CD14-positive monocyte (primary cell): ENCODE data around the gene DGCR2. TPM values are rescaled to one million over a fixed set of nuclear protein-coding genes. Genes with fewer than 3 reads are reported as not detected.

Experiments
- DNase-seq, 3 donors: peaks; one replicate each; pipeline ENCODE4 v3.0.0-alpha.2; 2011 to 2022
- H2AFZ ChIP-seq: 2 replicates; pipeline ENCODE4 v1.6.0; 2012; ENCODE audit warnings: mild to moderate bottlenecking, low read depth, low read length, inconsistent platforms; ENCODE audit not compliant: insufficient read depth, poor library complexity, severe bottlenecking
- H3K27ac ChIP-seq, 2 donors: 1 replicate in 1 of 2; 2 replicates in 1 of 2; pipeline ENCODE4 v1.5.1; 2012 to 2013; ENCODE audit warnings: low read length in 2 of 2, control low read depth in 1 of 2, inconsistent platforms in 1 of 2, low read depth in 1 of 2, mild to moderate bottlenecking in 1 of 2
- H3K27me3 ChIP-seq, 2 donors: one replicate each; pipeline versions ENCODE4 v1.6.0 to v1.6.1; 2011 to 2013; ENCODE audit warnings: low read length in 2 of 2; ENCODE audit not compliant: control insufficient read depth in 2 of 2, insufficient read depth in 2 of 2
- H3K36me3 ChIP-seq, 2 donors: replicated peaks in 1 of 2; 1 replicate in 1 of 2; 2 replicates in 1 of 2; pipeline versions ENCODE4 v1.5.1 to v1.6.1; 2012 to 2013; ENCODE audit warnings: low read length in 2 of 2, control low read depth in 1 of 2, inconsistent platforms in 1 of 2, mild to moderate bottlenecking in 1 of 2; ENCODE audit not compliant: insufficient read depth in 2 of 2, control insufficient read depth in 1 of 2
- H3K4me1 ChIP-seq, 2 donors: 1 replicate in 1 of 2; 2 replicates in 1 of 2; pipeline versions ENCODE4 v1.5.1 to v1.6.1; 2012 to 2013; ENCODE audit warnings: low read length in 2 of 2, control low read depth in 1 of 2, inconsistent platforms in 1 of 2, mild to moderate bottlenecking in 1 of 2, moderate library complexity in 1 of 2; ENCODE audit not compliant: insufficient read depth in 2 of 2, control insufficient read depth in 1 of 2
- H3K4me2 ChIP-seq: replicated peaks from 2 replicates; pipeline ENCODE3; 2012; ENCODE audit warnings: low read length, moderate library complexity, mild to moderate bottlenecking; ENCODE audit not compliant: poor library complexity, severe bottlenecking; ENCODE audit errors: extremely low read depth
- H3K4me3 ChIP-seq, 3 experiments: fragments of 200-600 bp in 1 of 3; sonication (generic) in 1 of 3; replicated peaks in 1 of 3; 1 replicate in 2 of 3; 2 replicates in 1 of 3; pipeline ENCODE4 v1.5.1; 2011 to 2013; ENCODE audit warnings: low read length in 3 of 3, mild to moderate bottlenecking in 3 of 3, control low read depth in 2 of 3, low read depth in 2 of 3, inconsistent platforms in 1 of 3, moderate library complexity in 1 of 3
- H3K79me2 ChIP-seq: 2 replicates; pipeline ENCODE4 v1.6.0; 2012; ENCODE audit warnings: mild to moderate bottlenecking, control low read depth, inconsistent platforms, low read length, moderate library complexity; ENCODE audit not compliant: insufficient read depth
- H3K9ac ChIP-seq: 2 replicates; pipeline ENCODE4 v1.6.0; 2017; ENCODE audit warnings: low read length, mild to moderate bottlenecking; ENCODE audit not compliant: insufficient read depth, poor library complexity, severe bottlenecking
- H3K9me3 ChIP-seq, 2 donors: replicated peaks in 1 of 2; 1 replicate in 1 of 2; 2 replicates in 1 of 2; pipeline versions ENCODE4 v1.5.1 to v1.6.1; 2012 to 2013; ENCODE audit warnings: low read length in 2 of 2, control low read depth in 1 of 2; ENCODE audit not compliant: control insufficient read depth in 1 of 2, insufficient read depth in 1 of 2
- H4K20me1 ChIP-seq: 2 replicates; pipeline ENCODE4 v1.6.0; 2012; ENCODE audit warnings: mild to moderate bottlenecking, low read length, control low read depth, moderate library complexity; ENCODE audit not compliant: insufficient read depth
- H3K27ac Mint-ChIP-seq, 7 donors: one replicate each; pipeline ENCODE4 v1.8.0; 2020; ENCODE audit warnings: mild to moderate bottlenecking in 7 of 7, mixed read lengths in 7 of 7, moderate library complexity in 6 of 7, inconsistent platforms in 2 of 7
- H3K27me3 Mint-ChIP-seq, 3 donors: one replicate each; pipeline ENCODE4 v1.8.0; 2021 to 2022; ENCODE audit warnings: low read depth in 3 of 3, mild to moderate bottlenecking in 3 of 3, mixed read lengths in 3 of 3, moderate library complexity in 3 of 3, inconsistent platforms in 1 of 3
- H3K36me3 Mint-ChIP-seq, 2 donors: one replicate each; pipeline ENCODE4 v1.8.0; 2020; ENCODE audit warnings: mixed read lengths in 2 of 2, inconsistent platforms in 1 of 2, mild to moderate bottlenecking in 1 of 2
- H3K4me1 Mint-ChIP-seq: one replicate; pipeline ENCODE4 v1.8.0; 2020; ENCODE audit warnings: mild to moderate bottlenecking, mixed read lengths
- H3K4me3 Mint-ChIP-seq, 2 donors: one replicate each; pipeline ENCODE4 v1.8.0; 2020; ENCODE audit warnings: mild to moderate bottlenecking in 2 of 2, mixed read lengths in 2 of 2, moderate library complexity in 1 of 2
- H3K9me3 Mint-ChIP-seq, 7 donors: one replicate each; pipeline ENCODE4 v1.8.0; 2020 to 2022; ENCODE audit warnings: mixed read lengths in 7 of 7, mild to moderate bottlenecking in 6 of 7, moderate library complexity in 6 of 7, inconsistent platforms in 2 of 7
- CTCF ChIP-seq: fragments of 200-600 bp; IDR thresholded peaks from one replicate; pipeline ENCODE4 v1.8.0; 2022; ENCODE audit warnings: antibody characterized with exemption, mild to moderate bottlenecking
- WGBS: methylation state at CpG from one replicate; pipeline ENCODE4 v1.1.5; 2013; ENCODE audit warnings: missing lambda C conversion rate; ENCODE audit not compliant: insufficient coverage; 5-methylcytosine and 5-hydroxymethylcytosine counted together
- intact Hi-C, 2 donors: fragments of 100-400 bp; cut with micrococcal nuclease; formaldehyde crosslinking; loops; one replicate each; pipeline versions ENCODE4 v1.15.0 to v1.15.1; 2023
- polyA plus RNA-seq, 3 donors: library from polyadenylated mRNA; depleted of rRNA in 1 of 3; unstranded in 2 of 3; stranded (reverse) in 1 of 3; fragments of 300-500 nt in 2 of 3; fragments of >200 nt in 1 of 3; fragmentation: Illumina TruSeq in 2 of 3; gene quantifications; 1 replicate in 2 of 3; 2 replicates in 1 of 3; pipeline ENCODE4 v1.2.3, GENCODE V29; 2012 to 2021

DGCR2 gene
- polyA plus RNA-seq, 3 donors, result 28.9 to 37.0 (median 36.2) TPM

DNA sequence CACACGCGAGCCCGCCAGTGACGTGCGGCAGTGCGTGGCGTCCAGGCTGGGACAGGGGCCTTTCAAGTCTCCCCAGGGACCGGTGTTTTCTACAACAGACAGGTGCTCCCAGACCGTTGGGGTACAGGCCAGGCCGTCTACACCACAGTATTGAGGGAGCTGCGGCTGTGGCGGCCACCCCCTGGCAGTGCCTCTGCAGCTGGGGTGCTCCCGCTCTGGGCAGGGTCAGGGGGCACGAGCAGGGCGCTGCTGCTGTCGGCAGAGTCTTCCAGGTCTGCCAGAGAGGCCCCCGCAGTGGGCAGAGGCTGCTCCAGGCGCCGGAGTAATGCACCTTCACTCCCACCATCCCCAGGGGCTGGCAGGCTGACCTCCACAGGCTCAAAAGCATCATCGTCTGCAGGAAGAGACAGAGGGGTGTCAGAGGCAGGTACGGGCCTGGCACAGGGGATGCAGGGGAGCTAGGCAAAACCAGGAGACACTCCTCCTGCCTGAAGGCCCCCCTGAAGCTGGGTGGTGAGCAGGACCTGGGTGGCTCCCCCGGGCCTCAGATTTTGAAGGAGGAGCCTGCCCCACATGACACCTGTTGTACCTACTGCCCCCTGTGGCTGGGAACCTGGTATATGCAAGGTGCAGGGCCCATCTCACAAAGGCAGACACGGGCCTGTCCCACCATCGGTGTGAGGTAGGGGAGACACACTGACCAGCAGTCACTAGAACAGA is 83.3 kb downstream of the DGCR2 start:
- Histone ChIP-seq H2AFZ (no peak overlapping the region), H3K4me3 (no peak overlapping the region), H3K27ac (no peak overlapping the region), H3K9ac (no peak overlapping the region), H3K79me2 (no peaks in the 10 kb centered on the region), H3K4me2 (no peak overlapping the region), H3K36me3 (peaks cover 68 to 72% of the 10 kb centered on the region in 2 donors), H3K27me3 (no peaks in the 10 kb centered on the region), H3K4me1 (no peaks in the 10 kb centered on the region), H3K9me3 (no peaks in the 10 kb centered on the region), H4K20me1 (peaks cover 87% of the 10 kb centered on the region)
- Mint-ChIP-seq H3K36me3 (peaks cover 67 to 70% of the 10 kb centered on the region in 2 donors), H3K9me3 (no peaks in the 10 kb centered on the region), H3K27me3 (peaks cover 0 to 4% (median 2%) of the 10 kb centered on the region in 3 donors), H3K4me1 (peaks cover 8% of the 10 kb centered on the region), H3K4me3 (no peak overlapping the region), H3K27ac (no peak overlapping the region)
- intact Hi-C loops, result no loop called here
- TF ChIP-seq CTCF, result no peak
- 96% methylated on average over 21 of the region's 24 CpGs for WGBS
- no peak for DNase-seq

DNA sequence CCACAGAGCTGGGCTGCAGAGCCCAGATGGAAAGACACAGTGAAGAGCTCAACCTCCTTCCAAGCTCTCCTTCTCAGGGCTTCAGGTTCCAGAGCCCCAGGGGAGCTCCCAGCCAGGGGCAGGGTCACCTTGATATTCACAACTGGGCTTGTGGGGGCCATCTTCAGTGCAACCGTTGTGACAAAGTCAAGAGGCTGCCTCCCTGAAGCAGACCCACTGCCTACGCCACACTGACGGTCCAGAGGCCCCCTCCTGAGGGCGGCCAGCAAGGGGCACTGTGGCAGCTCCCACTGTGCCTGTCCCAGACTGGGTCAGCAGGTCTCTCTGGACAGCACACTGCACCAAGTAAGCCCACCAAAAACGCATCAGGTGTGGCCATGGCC is 84.1 kb downstream of the DGCR2 start:
- H3K4me1 ChIP-seq, result no peaks in the 10 kb centered on the region
- 90% methylated on average over 5 of the region's 5 CpGs for WGBS
- no peak overlapping the region for H2AFZ ChIP-seq
- H3K27ac Mint-ChIP-seq, result peak overlapping the region in 1 of 7 donors; percentile 57
- H3K36me3 ChIP-seq, result peaks cover 60 to 65% of the 10 kb centered on the region in 2 donors
- H3K9me3 ChIP-seq, result no peaks in the 10 kb centered on the region
- H3K4me1 Mint-ChIP-seq, result peaks cover 8% of the 10 kb centered on the region
- H4K20me1 ChIP-seq, result peaks cover 80% of the 10 kb centered on the region
- no peaks in the 10 kb centered on the region for H3K79me2 ChIP-seq
- TF ChIP-seq CTCF, result no peak
- H3K27ac ChIP-seq, result no peak overlapping the region
- no peak overlapping the region for H3K9ac ChIP-seq
- H3K4me3 Mint-ChIP-seq, result no peak overlapping the region
- peaks cover 0 to 4% (median 2%) of the 10 kb centered on the region in 3 donors for H3K27me3 Mint-ChIP-seq
- H3K4me2 ChIP-seq, result no peak overlapping the region
- intact Hi-C loops, result no loop called here
- no peak overlapping the region for H3K4me3 ChIP-seq
- H3K36me3 Mint-ChIP-seq, result peaks cover 59 to 63% of the 10 kb centered on the region in 2 donors
- no peaks in the 10 kb centered on the region for H3K27me3 ChIP-seq
- DNase-seq, result no peak
- no peaks in the 10 kb centered on the region for H3K9me3 Mint-ChIP-seq
